ENCODE measurements around the gene AGBL5. TPM values are rescaled to one million over a fixed set of nuclear protein-coding genes. Genes with fewer than 3 reads are reported as not detected.
A peak's percentile ranks its signal among the peaks of the same experiment; 100 is the strongest.

AGBL5 gene
- total and polyA plus RNA-seq, 2 of the 13 experiments (the other 11 are each of a cell fraction or from before 2014, with no cell fraction given): 55.9 to 73.3 TPM

- TF ChIP-seq ZNF646 (CRISPR knock-in tag; IDR thresholded peaks at IDR 0.05): no peak
- TF ChIP-seq ZNF589 (CRISPR knock-in tag; conservative IDR thresholded peaks at IDR 0.05): no peak
- peak; percentile 88; the same call in 1 of the 2 replicates for TF ChIP-seq ZSCAN20 (CRISPR knock-in tag; IDR thresholded peaks at IDR 0.05; ENCODE audit: borderline replicate concordance)
- TF ChIP-seq MTERF4 (CRISPR knock-in tag; IDR thresholded peaks at IDR 0.05): peak; percentile 90; the same call in 1 of the 2 replicates
- TF ChIP-seq ZMYM4 (CRISPR knock-in tag; IDR thresholded peaks at IDR 0.05): no peak
- no peak for TF ChIP-seq ZNF30 (CRISPR knock-in tag; IDR thresholded peaks at IDR 0.05)
- peak; percentile 67; the same call in 1 of the 2 replicates for TF ChIP-seq SSRP1 (CRISPR knock-in tag; IDR thresholded peaks at IDR 0.05)
- TF ChIP-seq ZNF296 (CRISPR knock-in tag; conservative IDR thresholded peaks at IDR 0.05): no peak
- TF ChIP-seq AGO1 (IDR thresholded peaks at IDR 0.05; ENCODE audit: low read depth, low read length, poor library complexity, severe bottlenecking): peak; percentile 80
- peak; percentile 70; the same call in 1 of the 2 replicates for TF ChIP-seq HES4 (CRISPR knock-in tag; IDR thresholded peaks at IDR 0.05; ENCODE audit: borderline replicate concordance)
- 0 out of 2 replicates have a peak, but pooled peaks have one; percentile 60 for TF ChIP-seq NR1H2 (CRISPR knock-in tag; IDR thresholded peaks at IDR 0.05; ENCODE audit: borderline replicate concordance, low read depth)
- TF ChIP-seq CEBPZ (IDR thresholded peaks at IDR 0.05; ENCODE audit: low read length): no peak
- peak; percentile 90; the same call in 1 of the 2 replicates for TF ChIP-seq ZNF782 (CRISPR knock-in tag; IDR thresholded peaks at IDR 0.05; ENCODE audit: borderline replicate concordance)
- TF ChIP-seq SNAPC2 (CRISPR knock-in tag; IDR thresholded peaks at IDR 0.05): peak; percentile 96
- peak; percentile 88; the same call in 1 of the 2 replicates for TF ChIP-seq PAX8 (CRISPR knock-in tag; IDR thresholded peaks at IDR 0.05; ENCODE audit: borderline replicate concordance)
- TF ChIP-seq KAT7 (CRISPR knock-in tag; IDR thresholded peaks at IDR 0.05; ENCODE audit: borderline replicate concordance): peak; percentile 99
- TF ChIP-seq ZNF160 (CRISPR knock-in tag; IDR thresholded peaks at IDR 0.05): peak; percentile 90; the same call in 1 of the 2 replicates
- no peak; the same call in 1 of the 2 replicates for TF ChIP-seq FOXC1 (CRISPR knock-in tag; IDR thresholded peaks at IDR 0.05; ENCODE audit: borderline replicate concordance)
Measured at GRCh38 chr2:27032495-27033252, 18.8 kb upstream of the AGBL5 start, which contains the start of gene TMEM214 (continued).

Data from HepG2 (cell line).